PFSK-1 (cell line): Measurements from ENCODE around the gene NDC80. TPM values are rescaled to one million over a fixed set of nuclear protein-coding genes. Genes with fewer than 3 reads are reported as not detected.

Source experiments
- FOXP2 ChIP-seq: optimal IDR thresholded peaks from 2 replicates; pipeline ENCODE3; 2011; ENCODE audit warnings: borderline replicate concordance, control low read depth, inconsistent platforms; ENCODE audit not compliant: insufficient read depth; ENCODE audit errors: extremely low read length, extremely low read depth
- POLR2AphosphoS5 ChIP-seq: IDR thresholded peaks from 2 replicates; pipeline ENCODE4 v1.6.1; 2012; ENCODE audit warnings: low read depth, mild to moderate bottlenecking, control low read depth, low read length, moderate library complexity
- REST ChIP-seq, 2 experiments: IDR thresholded peaks; 2 replicates each; pipeline versions ENCODE4 v1.6.1 to v1.8.0; 2011 to 2012; ENCODE audit warnings: low read depth in 2 of 2, low read length in 2 of 2, control low read depth in 1 of 2, inconsistent platforms in 1 of 2, mild to moderate bottlenecking in 1 of 2, moderate library complexity in 1 of 2; ENCODE audit not compliant: insufficient read depth in 1 of 2
- SIN3A ChIP-seq: IDR thresholded peaks from 2 replicates; pipeline ENCODE4 v1.6.1; 2012; ENCODE audit warnings: mild to moderate bottlenecking, low read length, moderate library complexity, borderline replicate concordance; ENCODE audit not compliant: insufficient read depth
- TAF1 ChIP-seq: IDR thresholded peaks from 2 replicates; pipeline ENCODE4 v1.6.1; 2012; ENCODE audit warnings: low read length, control low read depth, borderline replicate concordance; ENCODE audit not compliant: insufficient read depth
- polyA plus RNA-seq: library from polyadenylated mRNA; unstranded; fragments of >200 nt; gene quantifications from one replicate; pipeline ENCODE4 v1.2.1, GENCODE V29; 2012; ENCODE audit warnings: low read depth, missing spikeins; ENCODE audit not compliant: insufficient read length

The NDC80 gene
- polyA plus RNA-seq = 9.5 TPM

DNA sequence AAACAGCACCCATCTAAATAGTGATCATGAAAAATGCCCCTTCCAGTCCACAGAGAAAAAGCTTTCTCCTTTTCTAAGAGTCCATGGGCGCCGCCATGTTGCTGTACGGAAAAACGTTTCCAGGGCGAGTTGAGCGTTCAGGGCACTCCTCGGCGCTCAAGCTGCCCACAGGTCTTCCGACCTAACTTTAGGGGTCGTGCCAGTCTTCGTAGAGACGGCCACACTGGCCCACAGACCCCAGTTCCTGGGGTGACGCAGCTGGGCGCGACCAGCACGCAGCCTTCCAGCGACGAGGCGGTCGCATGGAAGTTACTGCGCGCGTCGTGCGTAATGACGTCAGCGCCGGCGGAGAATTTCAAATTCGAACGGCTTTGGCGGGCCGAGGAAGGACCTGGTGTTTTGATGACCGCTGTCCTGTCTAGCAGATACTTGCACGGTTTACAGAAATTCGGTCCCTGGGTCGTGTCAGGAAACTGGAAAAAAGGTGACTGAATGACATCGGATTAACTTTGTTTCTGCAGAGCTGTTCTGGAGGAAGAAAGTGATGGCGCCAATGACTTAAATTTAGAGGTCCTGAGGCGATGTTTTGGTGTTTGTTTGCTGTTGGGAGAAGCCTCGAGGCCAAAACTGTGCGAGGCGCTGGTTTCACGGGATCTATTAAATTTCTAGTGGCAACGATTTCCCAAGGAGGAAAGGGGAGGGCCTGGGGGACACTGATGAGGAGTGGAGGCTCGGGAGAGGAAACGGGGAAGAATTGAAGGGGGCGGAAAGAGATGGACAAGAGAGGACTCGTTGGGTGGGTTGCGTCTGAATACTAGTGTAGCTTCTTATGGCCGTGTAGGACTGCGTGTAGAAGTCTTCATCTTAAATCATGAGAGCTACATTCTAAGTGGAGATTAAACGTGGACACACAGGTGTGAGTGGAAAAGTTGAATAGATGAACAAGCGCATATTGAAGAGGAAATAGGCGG, at the start of gene NDC80, which contains the start of gene METTL4:
NDC80 (plus strand) TSS at position 358 of the 971 bp plus-strand sequence. CDS start 1,429 bp downstream, outside the sequence.
METTL4 (minus strand) TSS at position 306 of the 971 bp plus-strand sequence. CDS start 4,289 bp downstream, outside the sequence.
- TF ChIP-seq REST (IDR thresholded peaks at IDR 0.05; ENCODE audit: insufficient read depth in 1 of 2, low read depth in 2 of 2, low read length in 2 of 2) = 0 out of 4 replicates have a peak, but pooled peaks of 1 of the 2 experiments have one; percentile 30
- peak; percentile 93; the same call in 1 of the 2 replicates for TF ChIP-seq SIN3A
- TF ChIP-seq FOXP2 = peak; percentile 70
- no peak; the same call in 1 of the 2 replicates for TF ChIP-seq TAF1
- TF ChIP-seq POLR2AphosphoS5 = no peak

DNA sequence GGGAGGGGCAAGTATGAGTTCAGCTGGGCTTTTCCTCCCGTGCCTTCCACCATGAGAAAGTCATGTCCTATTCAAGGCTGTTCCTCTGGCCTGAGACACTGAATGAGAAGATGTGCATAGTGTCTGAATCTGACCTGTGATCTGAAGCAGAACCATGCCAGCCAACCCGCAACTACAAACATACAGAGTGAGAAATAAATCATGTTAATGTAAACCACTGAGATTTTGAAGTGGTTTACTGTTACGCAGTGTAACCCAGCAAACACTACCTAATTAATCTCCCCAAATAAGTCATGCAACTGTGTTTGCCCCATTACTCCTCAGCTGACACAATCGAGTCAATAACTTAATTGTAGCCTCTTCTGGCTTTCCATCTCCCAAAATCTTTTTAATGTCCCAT, 49.2 kb upstream of the NDC80 start:
- TF ChIP-seq SIN3A (no peak), POLR2AphosphoS5 (no peak)

- no peak for TF ChIP-seq REST (IDR thresholded peaks at IDR 0.05; ENCODE audit: insufficient read depth in 1 of 2, low read depth in 2 of 2, low read length in 2 of 2)
- TF ChIP-seq SIN3A = no peak
- no peak for TF ChIP-seq TAF1
- TF ChIP-seq POLR2AphosphoS5 = no peak
- no peak for TF ChIP-seq FOXP2
These were observed 45.0 kb upstream of the NDC80 start for GRCh38 chr18:2526329-2526728.

DNA sequence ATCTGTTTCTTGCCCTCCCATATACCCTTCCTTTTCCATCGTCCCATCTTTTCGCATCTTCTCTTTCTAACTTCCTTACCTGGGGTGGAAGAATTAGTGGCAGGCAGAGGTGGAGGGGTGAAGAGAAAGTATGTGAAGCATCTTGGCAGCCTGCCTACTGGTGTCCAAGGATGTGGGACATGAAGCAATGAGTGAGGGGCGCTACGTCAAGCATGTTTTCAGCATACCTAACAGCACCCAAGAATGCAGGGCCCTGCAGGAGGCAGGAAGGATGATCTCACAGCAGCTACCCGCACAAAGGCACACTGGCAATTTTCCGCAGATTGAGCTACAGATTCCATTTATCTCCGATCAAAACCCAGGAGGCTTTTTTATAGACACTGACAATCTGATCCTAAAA, 42.2 kb upstream of the NDC80 start:
- TF ChIP-seq TAF1 (no peak), POLR2AphosphoS5 (no peak), SIN3A (no peak), FOXP2 (no peak), REST (IDR thresholded peaks at IDR 0.05; ENCODE audit: insufficient read depth in 1 of 2, low read depth in 2 of 2, low read length in 2 of 2) (no peak)

GRCh38 chr18:2531751-2532150, 39.6 kb upstream of the NDC80 start:
- TF ChIP-seq POLR2AphosphoS5 = no peak

DNA sequence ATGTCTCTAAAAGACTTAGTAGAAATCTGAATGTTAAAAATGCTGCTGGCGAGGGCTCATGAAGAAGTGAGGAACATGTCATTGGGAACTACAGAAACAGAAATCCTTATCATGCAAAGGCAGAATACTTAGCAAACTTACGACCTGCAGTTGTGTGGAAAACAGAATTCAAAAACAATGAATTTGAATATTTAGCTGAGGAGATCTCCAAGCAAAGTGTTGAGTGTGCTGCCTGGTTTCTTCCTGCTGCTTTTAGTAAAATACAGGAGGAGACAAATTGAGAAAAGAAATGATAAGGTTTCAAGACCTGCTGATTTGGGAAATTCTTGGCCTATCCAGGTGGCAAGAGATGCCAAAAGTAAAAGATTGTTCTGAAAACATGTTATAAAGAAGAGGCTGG, 38.6 kb upstream of the NDC80 start:
- no peak for TF ChIP-seq POLR2AphosphoS5
- no peak for TF ChIP-seq SIN3A
- TF ChIP-seq REST (IDR thresholded peaks at IDR 0.05; ENCODE audit: insufficient read depth in 1 of 2, low read depth in 2 of 2, low read length in 2 of 2) = no peak
- TF ChIP-seq FOXP2 = no peak
- TF ChIP-seq TAF1 = no peak
